GM12801 (cell line): ENCODE measurements around the gene NFIB.

ENCODE experiments used
- TF ChIP-seq, protein P1 (sequence below): IDR thresholded peaks from one replicate; pipeline ENCODE4 v1.5.1; 2011; ENCODE audit warnings: control low read depth; ENCODE audit not compliant: insufficient read length; ENCODE audit errors: extremely low read depth

The NFIB gene

DNA sequence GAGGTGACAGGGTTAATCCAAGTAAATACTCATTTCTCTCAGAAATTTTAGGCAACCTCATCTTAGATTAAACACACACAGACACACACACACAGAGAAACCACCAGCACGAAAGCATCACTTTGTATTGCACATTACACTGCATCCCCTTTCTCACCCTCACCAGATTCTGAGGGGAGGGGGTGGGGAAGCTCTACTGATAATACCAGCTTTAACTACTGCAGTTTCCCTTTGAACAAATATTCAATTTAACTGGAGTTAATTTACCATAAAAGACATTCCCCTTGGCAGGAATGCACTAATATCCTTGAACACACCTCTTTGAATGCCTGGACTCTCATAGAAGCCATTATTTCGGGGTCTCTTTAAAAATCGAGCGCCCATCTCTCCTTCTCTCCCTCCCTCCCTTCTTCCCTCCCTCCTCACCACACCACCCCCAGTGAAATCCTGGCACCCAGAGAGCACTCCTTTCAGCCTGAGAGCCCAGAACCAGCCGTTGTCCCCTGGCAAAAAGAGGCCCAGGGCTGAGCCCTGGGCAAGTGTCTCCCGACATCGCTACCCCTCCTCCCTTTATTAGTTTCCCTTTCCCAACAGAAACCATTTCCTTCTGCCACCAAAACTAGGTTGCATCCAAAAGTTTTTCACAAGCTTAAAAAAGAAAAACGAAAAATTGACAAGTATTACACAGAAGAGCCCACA is 2.8 kb upstream of the NFIB start:
- TF ChIP-seq, protein P1, sequence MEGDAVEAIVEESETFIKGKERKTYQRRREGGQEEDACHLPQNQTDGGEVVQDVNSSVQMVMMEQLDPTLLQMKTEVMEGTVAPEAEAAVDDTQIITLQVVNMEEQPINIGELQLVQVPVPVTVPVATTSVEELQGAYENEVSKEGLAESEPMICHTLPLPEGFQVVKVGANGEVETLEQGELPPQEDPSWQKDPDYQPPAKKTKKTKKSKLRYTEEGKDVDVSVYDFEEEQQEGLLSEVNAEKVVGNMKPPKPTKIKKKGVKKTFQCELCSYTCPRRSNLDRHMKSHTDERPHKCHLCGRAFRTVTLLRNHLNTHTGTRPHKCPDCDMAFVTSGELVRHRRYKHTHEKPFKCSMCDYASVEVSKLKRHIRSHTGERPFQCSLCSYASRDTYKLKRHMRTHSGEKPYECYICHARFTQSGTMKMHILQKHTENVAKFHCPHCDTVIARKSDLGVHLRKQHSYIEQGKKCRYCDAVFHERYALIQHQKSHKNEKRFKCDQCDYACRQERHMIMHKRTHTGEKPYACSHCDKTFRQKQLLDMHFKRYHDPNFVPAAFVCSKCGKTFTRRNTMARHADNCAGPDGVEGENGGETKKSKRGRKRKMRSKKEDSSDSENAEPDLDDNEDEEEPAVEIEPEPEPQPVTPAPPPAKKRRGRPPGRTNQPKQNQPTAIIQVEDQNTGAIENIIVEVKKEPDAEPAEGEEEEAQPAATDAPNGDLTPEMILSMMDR = no peak

DNA sequence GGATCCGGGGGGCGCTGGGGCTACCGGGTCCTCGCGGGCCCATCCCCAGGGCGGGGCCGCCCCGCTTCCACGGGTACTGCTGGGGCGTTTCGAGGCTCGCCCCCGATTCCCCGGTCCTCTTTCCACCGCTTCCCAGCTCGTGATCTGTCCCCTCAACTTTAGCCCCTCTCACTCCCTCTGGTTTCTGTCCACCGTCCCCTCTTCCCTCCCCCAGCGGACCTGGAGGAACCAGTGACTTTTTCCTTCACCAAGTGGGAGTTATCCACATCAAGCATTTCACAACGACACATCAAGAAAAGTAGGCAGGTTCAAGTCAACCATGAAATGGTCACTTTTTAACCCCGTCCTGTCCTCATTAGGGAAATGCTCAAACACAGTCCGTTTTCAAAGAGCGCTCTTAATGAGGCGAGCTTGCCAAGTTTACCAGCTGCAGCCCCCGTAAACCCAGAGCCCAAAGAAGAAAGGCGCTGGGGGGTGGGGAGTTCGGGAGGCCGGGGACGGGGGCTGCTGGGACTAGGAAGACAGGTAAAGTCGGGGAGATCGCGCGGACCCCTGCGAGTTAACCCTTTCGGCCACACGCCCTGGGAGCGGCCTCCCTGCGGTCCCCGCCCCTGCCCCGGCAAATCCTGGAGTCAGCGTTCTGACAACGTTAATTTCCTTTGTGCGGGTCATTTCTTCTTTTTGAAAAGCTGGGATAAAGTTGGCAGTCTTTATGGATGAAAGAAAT is 2.1 kb upstream of the NFIB start:
- TF ChIP-seq, protein P1 = no peak

DNA sequence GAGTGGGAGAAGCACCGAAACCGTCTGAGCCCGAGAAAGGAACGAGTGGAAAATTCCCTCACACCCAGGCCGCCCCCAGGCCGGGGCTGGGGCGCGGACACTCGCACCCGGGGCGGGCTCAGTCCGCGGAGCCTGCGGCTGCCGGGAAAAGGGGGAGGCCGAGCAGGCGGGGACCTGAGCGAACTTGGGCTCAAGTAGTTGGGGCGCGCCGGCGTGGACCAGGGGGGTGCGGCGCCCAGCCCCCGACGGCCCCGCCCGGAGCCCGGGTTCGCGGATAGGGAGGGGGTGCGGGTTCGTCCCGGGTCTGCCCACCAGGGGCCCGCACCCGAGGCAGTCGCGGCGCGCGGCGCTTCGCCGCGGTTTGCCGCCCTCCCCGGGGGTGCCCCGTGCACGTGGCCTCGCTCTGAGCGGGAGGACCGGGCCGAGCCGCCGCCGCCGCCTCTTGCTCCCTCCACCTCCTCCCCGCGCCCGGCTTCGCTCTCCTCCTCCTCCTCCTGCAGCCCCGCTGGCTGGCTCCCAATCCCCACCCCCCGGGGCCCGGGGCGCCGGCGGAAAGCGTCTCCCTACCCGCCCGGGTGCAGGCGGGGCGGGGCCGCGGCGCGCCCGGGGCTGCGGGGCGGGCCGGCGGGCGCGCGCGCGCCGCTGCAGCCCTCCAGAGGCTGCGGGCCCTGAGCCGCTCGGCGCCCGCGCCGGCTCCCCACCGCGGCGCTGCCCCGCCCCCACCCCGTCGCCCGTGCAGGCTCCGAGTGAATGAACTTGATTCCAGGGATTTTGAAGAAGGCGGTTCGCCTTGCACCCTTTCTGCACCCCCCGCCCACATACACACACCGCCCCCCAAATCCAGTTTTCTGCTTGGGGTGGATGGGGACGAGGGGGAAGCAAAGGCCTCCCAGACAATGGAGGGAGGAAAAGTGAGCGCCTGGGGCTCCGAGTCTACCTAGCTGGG is 1.3 kb upstream of the NFIB start:
- TF ChIP-seq, protein P1 = no peak

DNA sequence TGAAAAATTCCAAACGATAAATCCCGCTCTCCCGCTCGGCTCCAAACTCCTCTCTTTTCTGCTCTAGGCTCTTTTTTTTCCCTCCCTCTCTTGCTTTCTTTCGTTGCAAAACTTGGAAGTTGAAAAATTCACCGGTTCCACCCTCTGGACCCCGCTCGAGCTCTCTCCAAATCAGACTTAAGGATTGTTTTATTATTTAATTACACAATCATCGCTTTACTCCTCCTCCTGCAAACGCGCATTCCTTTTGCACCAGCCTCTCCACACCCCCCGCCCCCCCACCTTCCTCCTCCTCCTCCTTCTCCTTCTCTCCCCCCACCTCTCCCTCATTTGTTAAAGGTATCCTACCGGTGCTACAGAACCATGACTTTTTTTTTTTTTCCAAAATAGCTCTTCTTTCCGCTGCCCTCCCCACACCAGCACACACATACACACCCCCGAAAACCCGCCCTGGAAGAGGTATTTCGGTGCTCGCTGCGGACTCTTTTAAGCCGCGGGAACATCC is 535 bp upstream of the NFIB start:
- TF ChIP-seq, protein P1 = no peak

DNA sequence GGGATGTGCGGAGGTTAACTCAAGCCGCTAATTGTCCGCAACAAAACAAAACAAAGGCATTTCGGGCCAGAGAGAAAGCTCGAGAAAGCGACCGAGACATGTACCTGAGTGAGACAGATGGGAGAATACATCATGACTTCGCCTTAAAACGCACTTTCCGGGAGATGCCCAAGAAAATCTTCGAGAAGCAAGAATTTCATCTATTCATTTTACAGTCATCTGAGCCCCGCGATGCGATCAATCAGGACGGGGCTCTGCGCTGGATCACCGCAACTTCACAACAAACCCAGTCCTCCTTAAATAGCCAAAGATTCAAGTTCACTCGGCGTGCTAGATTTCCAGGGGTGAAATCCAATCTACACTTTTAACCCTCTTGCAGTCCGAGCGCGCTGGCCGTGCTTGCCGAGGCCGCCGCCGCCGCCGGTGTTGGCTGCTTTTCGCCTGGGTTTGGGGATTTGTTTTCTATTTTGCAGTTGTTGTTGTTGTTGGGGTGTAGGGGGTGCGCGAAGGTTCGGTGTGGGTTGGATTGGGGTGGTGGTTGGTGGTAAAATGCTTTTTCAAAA is 482 bp downstream of the NFIB start:
- TF ChIP-seq, protein P1 = no peak

DNA sequence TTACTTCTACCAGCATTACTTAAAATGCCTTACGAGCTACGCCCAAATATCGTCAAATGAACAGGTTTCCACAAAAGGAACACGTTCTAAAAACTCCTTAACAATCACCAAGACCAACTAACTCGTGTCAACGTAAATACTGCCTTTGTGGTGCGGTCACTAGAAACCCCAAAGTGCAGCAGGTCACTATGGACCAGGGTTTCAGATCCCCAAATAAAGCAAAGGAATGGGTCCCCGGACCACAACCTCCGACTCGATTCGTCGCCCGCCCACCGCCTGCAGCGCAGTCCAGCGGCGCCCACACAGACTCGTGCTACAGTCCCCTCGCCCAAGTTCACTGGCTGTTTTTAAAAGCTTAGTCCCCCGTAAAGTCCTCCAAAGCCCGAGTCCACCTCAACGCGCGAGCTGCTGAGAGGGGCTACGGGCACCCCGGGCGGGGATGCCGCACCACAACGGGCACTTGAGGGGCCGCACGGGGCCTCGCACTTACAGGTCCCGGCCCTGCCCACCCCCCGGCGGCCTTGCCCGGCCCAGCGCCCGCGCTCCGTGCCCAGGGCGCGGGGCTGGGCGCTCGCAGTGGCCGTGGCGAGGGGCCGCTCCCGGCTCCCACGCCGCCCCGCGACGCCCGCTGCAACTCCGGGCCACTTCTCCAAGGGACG is 1.1 kb downstream of the NFIB start:
- TF ChIP-seq, protein P1 = no peak
